ENCODE data around the gene AGL.
"Not testable (repeated sequence)": the region's sequence is repeated elsewhere in the genome, so short reads cannot be mapped to it uniquely, and the experiment has no call there.

The AGL gene

DNA sequence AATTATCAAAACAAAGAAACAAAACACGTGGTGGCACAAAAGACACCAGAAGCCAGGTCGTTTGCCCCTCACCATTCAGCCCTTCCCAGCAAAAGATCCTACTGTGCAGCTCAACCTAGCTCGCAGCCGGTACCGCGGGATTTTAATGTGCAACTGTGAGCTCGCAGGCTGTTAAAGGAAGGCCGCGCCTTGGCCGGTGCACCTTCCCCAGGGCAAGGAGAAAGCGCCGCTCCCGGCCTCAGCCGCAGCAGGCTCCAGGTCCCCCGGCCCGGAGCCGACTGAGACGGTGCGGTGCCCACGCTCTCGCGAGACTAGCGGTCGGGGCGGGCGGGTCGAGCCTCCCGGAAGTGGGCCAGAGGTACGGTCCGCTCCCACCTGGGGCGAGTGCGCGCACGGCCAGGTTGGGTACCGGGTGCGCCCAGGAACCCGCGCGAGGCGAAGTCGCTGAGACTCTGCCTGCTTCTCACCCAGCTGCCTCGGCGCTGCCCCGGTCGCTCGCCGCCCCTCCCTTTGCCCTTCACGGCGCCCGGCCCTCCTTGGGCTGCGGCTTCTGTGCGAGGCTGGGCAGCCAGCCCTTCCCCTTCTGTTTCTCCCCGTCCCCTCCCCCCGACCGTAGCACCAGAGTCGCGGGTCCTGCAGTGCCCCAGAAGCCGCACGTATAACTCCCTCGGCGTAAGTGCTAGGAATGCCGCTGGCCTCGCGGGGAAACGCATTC is at the start of gene AGL:
AGL (plus strand) TSS at position 618 of the 715 bp plus-strand sequence. CDS start 682 bp downstream, outside the sequence.
- DNase-seq: peak; percentile 85 to 86

DNA sequence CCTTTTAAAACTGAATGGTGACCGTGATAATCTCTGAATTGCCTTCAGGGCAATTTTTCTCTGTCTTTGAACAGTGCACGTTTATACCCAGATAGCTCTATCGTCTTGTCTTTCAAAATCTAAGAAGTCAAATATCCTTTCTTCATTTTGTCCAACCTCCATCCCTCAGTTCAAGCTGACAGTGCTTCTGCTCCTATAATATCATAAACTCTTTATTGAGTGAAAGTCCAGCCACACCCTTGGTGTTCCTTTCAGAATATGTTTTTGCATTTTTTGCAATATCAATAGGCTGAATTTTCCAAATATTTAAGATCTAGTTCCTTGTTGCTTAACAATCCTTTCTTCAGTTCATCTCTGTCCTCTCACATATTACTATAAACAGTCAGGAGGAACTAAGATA is 48.6 kb upstream of the AGL start:
- no peak for DNase-seq

DNA sequence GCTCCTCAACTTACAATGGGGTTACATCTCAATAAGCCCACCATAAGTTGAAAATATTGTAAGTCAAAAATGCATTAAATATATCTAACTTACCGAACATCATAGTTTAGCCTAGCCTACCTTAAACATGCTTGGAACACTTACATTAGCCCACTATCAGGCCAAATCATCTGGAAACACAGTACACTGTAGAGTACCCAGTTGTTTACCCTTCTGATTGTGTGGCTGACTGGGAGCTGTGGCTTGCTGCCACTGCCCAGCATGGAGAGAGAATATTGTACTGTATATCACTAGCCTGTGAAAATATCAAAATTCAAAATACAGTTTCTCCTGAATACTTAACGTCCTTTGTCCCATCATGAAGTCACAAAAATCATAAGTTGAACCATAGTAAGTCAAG is 43.3 kb upstream of the AGL start:
- no peak for DNase-seq

DNA sequence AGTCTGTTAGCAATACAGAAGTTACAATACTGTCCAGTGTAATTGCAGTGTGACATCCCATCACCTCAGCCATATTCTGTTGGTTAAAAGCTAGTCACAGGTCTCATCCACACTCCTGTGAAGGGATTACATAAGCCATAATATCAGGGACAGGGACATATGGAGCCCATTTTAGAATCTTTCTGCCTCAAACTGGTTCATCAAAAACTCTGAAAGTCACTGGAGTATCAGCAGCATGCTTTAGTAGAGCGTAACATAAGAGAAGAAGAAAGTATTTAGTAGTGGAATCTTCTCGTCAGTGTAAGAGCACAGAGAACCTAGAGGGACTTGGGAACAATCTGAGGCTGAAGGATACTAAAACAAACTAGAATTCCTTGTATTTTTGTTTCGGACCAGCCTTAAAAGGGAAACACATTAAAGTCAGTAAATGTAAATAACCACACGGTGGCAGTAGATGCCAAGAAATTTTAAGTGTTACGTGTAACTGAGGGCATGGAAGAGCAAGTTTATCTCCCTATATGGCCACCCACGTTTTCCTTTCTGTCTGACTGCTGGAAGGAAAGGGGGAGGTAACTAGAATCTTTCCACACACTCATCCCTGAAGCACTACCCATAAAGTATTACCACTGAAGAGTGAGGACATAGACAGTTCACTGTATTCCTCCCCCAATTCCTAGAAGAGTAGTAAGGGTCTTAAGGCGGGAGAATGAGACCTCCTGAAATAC is 41.6 kb upstream of the AGL start:
- DNase-seq: peak; percentile 19 to 39

DNA sequence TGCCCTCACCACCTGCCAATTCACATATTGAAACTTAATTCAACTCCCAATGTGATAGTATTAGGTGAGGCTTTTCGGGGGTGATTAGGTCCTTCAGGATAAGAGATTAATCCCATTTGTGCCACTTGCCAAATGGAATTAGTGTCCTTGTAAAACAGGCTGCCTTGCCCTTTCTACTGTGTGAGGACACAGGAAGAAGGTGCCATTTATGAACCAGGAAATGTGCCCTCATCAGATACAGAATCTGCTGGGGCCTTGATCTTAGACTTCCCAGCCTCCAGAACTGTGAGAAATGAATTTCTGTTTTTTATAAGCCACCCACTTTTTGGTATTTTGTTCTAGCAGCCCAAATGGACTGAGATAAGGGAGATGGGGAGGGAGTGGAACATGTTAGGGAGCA is 39.1 kb upstream of the AGL start:
- DNase-seq: no peak

DNA sequence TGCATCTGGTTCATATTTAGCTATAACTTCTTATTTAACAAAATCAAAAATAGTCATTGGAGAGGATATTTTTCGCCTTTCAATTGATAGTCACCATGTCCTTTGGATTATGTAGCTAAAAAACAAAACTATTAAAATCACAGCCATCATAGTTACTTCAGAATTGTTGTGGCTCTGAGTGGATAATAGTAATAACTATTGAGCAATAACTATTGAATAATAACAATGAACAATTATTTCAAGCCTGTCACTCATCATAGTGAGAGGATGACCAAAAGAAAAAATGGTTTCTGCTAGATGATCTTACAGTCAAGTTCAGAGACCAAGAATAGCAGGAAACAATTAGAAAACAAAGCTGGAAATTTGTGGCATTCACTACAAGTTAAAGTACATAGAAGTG is 38.4 kb upstream of the AGL start:
- no peak for DNase-seq

DNA sequence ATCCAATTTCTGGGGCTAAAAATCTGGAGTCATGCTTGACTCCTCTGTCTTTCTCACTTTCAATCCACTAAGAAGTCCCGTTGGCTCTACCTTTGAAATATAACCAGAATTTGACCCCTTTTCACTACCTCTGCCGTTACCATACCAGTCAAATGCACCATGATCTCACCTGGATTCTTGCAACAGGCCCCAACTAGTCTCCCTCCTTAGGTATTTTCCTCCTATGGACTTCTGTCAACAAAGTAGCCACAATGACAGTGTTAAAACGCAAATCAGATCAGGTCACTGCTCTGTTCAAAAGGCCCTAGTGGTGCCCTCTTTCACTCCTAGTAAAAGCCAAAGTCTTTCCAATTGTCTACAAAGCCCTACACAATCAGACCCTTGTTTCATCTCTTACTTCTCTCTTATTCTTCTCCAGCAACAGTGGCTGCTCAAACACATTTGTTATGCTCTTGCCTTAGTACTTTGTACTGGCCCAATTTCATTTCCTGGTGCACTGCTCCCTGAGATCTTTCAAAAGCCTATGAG is 35.7 kb upstream of the AGL start:
- no peak for DNase-seq

DNA sequence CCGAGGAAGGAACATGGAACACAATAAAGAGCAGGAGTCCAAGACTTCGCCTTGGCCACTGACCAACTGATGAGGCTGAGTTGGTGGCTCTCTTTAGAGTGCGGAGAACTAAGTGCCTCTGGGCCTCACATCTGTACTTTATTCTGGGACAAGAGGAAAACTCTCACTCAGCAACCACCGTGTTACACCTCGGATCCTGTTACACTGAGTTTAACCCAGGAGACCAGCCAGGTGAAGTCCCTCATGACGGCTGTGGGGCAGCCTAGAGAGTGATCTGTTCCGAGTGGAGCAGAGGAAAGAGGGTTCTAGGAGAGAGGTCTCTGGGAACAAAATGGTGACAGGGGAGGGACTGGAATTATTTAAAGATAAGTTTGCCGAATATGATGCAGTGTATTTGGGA is 33.5 kb upstream of the AGL start:
- DNase-seq: no peak

DNA sequence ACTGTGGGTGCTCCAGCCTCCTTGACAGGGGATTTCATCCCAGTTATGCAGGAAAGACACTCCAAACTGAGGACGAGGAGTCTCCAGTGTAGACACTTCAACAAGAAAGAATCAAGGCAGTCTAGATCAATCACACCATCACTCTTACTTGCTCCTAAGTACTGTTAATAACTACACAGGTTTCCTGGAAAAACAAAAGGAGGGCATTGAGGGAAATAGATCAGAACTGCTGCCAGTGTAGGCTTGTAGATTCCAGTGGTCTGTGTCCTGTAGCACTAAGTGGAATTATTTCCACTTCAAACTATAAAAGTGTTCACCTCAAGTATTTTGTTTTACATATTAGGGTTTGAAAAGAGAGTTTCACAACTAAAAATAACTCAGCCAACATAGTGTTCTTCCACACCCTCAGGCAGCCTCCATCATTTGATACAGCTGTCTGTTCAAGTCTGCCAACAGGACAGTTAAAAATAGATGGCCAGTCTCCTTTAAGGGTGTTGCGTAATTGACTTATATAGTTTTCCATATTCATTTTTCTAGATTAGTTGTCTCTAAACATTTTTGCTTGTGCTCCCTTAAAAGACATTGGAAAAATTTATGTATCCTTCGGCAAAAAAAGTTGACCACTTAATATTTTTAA is 32.0 kb upstream of the AGL start:
- no peak for DNase-seq

DNA sequence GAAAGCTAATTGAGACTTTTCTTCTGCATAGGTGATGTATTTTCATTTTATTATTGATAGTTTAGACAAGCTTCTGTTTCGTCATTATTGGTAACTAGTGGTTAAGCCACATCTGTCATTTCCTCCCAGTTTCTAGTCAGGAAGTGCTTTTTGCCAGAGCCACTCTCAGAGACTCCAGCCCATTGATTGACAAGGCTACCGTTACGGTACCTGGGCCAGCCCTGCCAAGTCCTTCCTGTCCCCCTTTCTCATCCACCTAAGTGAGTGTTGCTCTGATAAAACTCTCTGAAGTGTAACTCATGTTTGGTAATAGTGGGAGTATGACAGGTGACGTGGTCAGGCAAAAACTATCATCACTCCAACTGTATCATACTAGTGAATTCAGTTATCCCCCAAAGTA is 29.6 kb upstream of the AGL start:
- DNase-seq: peak in 1 of 2 donors; percentile 16

DNA sequence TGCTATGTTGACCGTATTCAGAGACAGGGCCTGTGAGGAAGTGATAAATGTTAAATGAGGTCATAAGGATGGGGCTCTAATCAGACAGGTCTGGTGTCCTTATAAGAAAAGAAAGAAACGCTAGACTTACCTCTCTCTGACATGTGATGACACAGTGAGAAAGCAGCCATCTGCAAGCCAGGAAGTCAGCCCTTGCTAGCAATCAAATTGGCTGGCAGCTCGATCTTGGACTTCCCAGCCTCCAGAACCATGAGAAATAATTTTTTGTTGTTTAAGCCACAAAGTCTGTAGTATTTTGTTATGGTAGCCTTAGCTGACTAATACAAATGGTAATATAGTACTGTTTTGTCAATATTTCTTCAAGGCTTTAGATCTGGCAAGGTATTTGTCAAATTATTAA is 25.1 kb upstream of the AGL start:
- no peak for DNase-seq

DNA sequence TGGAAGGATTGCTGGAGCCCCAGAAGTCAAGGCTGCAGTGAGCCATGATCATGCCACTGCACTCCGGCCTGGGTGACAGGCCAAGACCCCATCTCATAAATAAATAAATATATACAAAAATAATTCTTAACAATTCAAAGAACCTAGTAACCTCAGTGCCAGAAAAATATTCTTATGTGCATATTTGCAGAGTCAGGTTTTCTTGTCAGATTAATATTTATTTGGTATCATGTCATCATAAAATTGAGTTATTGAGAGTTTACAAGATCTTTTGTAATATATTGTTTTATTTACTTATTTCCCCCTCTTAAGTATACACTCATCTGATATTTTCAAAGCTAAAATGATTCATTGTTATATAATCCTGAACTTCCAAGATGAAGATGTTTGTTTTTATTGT is 24.5 kb upstream of the AGL start:
- no peak for DNase-seq

DNA sequence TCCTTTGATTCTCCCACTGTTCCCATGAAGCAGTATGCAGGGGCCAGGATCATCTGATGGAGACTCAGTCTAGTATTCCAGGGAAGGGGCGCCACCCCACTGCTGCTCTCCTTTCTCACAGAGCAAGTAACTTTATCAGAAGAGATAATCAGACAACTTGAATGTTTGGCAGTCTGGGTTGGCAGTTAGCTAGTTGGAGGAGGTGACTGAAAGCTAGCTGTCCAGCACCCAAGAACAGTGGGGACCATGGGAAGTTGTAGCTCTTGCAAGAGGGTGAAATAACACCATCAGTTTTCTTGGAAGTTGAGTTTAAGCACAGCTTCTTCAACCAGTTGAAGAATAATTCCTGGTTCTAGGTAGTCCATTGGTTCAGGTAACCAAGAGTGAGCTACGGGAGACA is 22.2 kb upstream of the AGL start:
- no peak for DNase-seq

DNA sequence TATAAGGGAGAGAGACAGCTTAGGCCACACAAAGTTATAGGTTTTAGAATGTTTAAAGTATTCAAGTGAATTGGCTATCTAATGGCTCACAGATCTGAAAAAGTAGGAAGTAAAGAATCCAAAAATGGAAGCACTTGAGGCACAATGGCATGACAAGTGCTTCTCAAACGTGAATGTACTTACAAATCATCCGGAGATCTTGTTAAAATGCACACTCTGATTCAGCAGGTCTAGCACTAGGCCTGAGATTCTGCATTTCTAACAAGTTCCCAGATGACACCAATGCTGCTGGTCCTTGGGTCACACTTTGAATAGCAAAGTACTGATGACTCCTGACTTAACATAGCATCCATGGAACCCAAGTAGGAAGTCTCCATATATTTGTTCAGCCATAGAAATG is 20.9 kb upstream of the AGL start:
- DNase-seq: no peak

DNA sequence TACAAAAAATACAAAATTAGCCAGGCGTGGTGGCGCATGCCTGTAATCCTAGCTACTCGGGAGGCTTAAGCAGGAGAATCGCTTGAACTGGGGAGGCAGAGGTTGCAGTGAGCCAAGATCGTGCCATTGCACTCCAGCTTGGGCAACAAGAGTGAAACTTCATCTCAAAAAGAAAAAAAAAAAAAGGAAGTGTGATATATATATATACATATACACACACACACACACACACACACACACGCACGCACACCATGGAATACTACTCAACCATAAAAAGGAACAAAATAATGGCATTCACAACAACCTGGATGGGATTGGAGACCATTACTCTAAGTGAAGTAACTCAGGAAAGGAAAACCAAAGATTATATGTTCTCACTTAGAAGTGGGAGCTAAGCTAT is 16.2 kb upstream of the AGL start:
- DNase-seq: not testable (repeated sequence)

DNA sequence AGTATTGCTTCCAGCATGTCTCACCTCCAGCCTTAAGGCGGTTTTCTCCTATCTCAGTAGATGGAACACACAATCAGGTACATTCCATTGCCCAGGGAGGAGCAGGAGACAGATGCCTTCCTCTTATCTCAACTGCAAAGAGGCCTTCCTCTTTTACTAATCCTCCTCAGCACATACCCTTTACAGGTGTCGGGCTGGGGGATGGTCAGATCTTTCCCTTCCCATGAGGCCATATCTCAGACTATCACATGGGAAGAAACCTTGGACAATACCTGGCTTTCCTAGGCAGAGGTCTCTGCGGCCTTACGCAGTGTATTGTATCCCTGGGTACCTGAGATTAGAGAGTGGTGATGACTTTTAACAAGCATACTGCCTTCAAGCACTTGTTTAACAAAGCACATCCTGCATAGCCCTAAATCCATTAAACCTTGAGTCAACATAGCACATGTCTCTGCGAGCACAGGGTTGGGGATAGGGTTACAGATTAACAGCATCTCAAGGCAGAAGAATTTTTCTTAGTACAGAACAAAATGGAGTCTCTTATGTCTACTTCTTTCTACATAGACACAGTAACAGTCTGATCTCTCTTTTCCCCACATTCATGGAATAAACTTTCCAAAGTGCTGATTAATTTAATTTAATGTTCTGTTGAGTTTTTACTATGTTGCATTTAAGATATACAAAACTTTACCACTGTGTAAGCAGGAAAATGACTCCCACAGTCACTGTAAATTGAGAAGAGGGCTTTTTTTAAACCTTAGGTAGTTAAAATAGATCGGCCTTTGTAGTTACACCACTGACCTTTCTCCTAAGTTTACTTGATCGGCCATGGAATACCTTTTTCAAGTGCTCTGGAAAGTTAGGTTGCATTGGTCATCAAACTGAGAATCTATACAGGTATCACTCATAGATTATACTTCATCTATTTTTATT is 13.7 kb upstream of the AGL start:
- not testable (repeated sequence) for DNase-seq

DNA sequence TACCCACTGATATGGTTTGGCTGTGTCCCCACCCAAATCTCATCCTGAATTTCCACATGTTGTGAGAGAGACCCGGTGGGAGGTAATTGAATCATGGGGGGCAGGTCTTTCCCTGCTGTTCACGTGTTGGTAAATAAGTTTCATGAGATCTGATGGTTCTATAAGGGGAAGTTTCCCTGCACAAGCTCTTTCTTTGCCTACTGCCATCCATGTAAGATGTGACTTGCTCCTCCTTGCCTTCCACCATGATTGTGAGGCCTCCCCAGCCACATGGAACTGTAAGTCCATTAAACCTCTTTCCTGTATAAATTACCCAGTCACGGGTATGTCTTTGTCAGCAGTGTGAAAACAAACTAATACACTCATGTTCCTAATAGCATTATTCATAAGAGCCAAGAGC is 9.8 kb upstream of the AGL start:
- not testable (repeated sequence) for DNase-seq

DNA sequence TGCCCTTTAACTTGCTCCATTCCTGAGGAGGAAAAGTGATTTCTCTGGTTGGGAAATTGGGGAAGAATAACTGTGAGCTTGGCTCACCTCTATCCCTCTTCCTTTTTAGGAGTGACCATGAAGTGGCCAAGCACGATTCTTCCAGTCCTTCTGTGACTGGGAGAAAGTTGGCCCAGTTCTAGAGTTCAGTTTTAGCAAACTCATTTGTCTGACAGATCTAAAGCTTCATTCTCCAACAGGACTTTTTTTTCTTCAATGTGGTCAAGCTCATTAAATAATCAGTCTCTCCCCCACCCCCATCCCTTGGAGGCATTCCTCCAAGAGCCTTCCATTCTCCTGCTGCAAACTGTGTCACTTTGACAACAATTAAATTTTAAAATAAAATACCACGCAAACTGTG is 6.4 kb upstream of the AGL start:
- no peak for DNase-seq

DNA sequence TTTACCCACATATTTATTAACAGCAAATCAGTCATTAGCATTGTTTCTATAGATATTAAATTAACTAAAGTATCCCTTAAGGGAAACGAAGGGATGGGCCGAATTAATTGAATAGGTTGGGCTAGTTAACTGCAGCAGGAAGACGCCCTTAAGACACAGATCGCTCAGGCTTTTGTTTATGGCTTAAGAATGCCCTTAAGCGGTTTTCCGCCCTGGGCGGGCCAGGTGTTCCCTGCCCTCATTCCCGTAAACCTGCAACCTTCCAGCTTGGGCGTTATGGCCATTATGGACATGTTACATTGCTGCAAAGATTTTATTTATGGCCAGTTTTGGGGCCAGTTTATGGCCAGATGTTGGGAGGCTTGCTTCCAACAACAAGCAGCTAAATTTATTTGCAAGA is 5.0 kb upstream of the AGL start:
- not testable (repeated sequence) for DNase-seq

DNA sequence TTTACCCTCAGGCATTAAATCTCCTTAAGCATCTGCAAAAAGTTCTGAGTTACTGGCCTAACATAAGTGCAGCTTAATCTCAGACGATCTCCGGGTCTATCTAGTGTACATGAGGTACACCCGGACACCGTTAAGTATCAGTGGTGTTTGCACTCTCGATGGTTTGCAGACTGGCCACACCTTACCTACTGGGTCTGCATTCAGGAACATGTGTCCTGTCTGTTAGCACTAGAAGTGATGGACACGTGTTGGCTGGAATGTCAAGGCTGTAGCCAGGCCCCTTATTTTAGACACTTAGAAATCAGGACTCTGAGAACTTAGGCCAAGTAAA is 783 bp upstream of the AGL start:
- peak in 1 of 2 donors; percentile 10 for DNase-seq

DNA sequence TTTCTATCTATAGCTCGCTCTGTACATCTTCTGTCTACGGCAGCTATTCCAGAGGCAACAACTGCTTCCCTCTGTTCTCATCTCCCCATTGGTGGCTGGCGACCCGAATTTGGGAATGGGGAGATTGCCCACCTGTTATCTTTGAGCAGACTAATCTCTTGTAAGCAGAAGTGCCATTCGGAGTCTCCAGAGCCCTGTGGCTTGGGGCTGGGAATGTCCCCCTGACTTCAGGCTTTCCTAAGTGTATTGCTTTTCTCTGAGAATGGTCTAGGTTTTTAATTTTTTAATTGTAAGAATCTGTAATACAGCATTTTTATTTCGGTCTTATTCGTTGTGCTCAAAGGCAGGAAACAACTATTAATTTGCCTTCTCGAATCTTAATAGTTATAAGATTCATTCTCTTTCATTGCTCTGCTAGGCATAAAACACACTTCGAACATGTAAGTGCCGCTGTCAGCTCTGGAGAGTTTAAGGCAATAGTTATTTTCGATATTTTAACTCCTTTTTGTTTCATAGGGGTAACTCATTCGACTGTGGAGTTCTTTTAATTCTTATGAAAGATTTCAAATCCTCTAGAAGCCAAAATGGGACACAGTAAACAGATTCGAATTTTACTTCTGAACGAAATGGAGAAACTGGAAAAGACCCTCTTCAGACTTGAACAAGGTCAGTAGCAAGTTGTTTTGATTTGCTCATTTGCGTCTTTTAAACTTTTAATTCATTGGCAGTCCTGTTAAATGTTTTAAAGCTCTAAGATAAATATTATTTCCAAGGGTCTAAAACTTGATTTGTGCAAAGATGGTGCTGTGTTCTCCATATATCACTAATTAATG is 514 bp downstream of the AGL start:
- no peak for DNase-seq

DNA sequence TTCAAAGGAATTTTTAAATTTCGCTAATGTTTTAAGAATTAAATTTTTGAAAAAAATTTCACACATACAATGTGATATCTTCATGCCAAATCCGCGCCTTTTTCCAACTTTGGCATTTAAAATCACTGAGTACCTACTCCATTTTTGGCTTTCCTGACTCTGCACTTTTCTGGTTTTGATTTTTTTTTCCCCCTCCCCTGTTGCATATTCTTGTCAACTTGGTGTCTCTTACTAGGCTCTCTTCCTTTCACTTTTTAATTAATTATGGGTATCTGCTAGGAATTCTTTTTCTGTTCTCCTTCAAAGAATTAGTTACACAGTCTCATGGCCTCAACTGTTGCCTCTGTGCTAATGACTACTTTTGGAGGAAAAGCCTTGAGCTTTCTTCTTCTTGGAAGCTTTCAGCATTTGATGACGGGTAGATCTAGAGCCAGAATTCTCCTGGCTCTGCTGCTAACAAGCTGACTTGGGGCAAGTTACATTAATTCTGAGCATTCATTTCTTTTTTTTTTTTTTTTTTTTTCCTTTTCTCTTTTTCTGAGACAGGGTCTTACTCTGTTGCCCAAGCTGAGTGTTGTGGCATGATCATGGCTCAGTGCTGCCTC is 1.8 kb downstream of the AGL start:
- no peak for DNase-seq
